ENCODE data around the gene CHCHD3.

DNA sequence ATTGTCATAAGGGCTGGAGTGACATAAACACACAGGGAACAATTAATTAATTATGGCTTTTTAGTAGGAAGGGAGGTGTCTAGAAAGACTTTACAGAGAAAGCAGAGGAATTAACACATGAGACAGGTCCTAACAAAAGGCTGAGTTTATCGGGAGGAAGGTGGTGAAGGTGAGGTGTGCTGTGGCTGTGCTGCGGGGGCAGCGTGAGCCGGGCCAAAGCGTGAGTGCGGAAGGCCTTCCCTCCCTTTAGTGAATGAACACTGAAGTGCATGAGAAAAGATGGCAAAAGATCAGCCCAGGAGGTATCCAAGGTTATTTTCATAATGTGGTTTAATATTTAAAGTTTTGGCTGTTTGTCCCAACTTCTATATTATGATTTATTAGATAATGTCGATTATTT, 262.2 kb downstream of the CHCHD3 start:
- TF ChIP-seq, protein P1, sequence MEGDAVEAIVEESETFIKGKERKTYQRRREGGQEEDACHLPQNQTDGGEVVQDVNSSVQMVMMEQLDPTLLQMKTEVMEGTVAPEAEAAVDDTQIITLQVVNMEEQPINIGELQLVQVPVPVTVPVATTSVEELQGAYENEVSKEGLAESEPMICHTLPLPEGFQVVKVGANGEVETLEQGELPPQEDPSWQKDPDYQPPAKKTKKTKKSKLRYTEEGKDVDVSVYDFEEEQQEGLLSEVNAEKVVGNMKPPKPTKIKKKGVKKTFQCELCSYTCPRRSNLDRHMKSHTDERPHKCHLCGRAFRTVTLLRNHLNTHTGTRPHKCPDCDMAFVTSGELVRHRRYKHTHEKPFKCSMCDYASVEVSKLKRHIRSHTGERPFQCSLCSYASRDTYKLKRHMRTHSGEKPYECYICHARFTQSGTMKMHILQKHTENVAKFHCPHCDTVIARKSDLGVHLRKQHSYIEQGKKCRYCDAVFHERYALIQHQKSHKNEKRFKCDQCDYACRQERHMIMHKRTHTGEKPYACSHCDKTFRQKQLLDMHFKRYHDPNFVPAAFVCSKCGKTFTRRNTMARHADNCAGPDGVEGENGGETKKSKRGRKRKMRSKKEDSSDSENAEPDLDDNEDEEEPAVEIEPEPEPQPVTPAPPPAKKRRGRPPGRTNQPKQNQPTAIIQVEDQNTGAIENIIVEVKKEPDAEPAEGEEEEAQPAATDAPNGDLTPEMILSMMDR (IDR thresholded peaks at IDR 0.05): no peak
- TF ChIP-seq POLR2A (IDR thresholded peaks at IDR 0.05) (no peak), POLR2AphosphoS5 (IDR thresholded peaks at IDR 0.05) (no peak)

Data from breast epithelium (tissue), 3 donors.